ENCODE results near the gene APOE.

APOE gene

GRCh38 chr19:44875666-44876451, 29.7 kb upstream of the APOE start:
- no peak overlapping the region for H2BK120ac ChIP-seq (ENCODE audit: low read depth, low read length)
- no peak overlapping the region for H2BK5ac ChIP-seq (ENCODE audit: low read length)
- H3K18ac ChIP-seq (ENCODE audit: low read length): no peak overlapping the region
- H3K9me3 ChIP-seq (replicated peaks in 1 of 2; ENCODE audit: control insufficient read depth in 2 of 2, insufficient read depth in 1 of 2, low read depth in 1 of 2, low read length in 2 of 2): no peaks in the 10 kb centered on the region
- DNase-seq (ENCODE audit: low spot score): no peak
- no peaks in the 10 kb centered on the region for H3K27me3 ChIP-seq (ENCODE audit: control insufficient read depth in 3 of 3, insufficient read depth in 3 of 3, low read depth in 1 of 3, low read length in 3 of 3)
- H3K4me2 ChIP-seq (ENCODE audit: insufficient read depth, low read length, poor library complexity, severe bottlenecking): no peak overlapping the region
- H2AFZ ChIP-seq (ENCODE audit: low read length): no peak overlapping the region
- no peaks in the 10 kb centered on the region for H3K4me1 ChIP-seq (ENCODE audit: control insufficient read depth in 2 of 2, insufficient read depth in 1 of 2, low read depth in 1 of 2, low read length in 2 of 2)
- H2BK15ac ChIP-seq (ENCODE audit: low read length): no peak overlapping the region
- peak overlapping the region; percentile 7 for H3K9ac ChIP-seq (ENCODE audit: low read depth, low read length, poor library complexity)
- no peak overlapping the region for H2BK12ac ChIP-seq (ENCODE audit: low read length)
- H3K79me1 ChIP-seq (ENCODE audit: low read depth, low read length): peaks cover 17% of the 10 kb centered on the region
- no peak overlapping the region for H4K91ac ChIP-seq (ENCODE audit: low read depth, low read length, poor library complexity)
- no CpG with 5 or more reads among the region's 22 CpGs for WGBS, 2 donors (ENCODE audit: extremely low coverage in 2 of 2, insufficient read length in 2 of 2, insufficient replicate concordance in 1 of 2)
- H3K4me3 ChIP-seq (ENCODE audit: low read length in 2 of 2): no peak overlapping the region
- H3K23ac ChIP-seq (ENCODE audit: low read depth, low read length, poor library complexity): no peak overlapping the region
- H3K14ac ChIP-seq (ENCODE audit: low read length): no peak overlapping the region
- H2AK5ac ChIP-seq (ENCODE audit: low read depth, low read length): no peak overlapping the region
- peaks cover 72 to 89% of the 10 kb centered on the region in 2 donors for H3K36me3 ChIP-seq (replicated peaks in 1 of 2; ENCODE audit: control insufficient read depth in 2 of 2, insufficient read depth in 2 of 2, low read length in 2 of 2)
- no peak overlapping the region for H3K27ac ChIP-seq (replicated peaks; ENCODE audit: low read length)
- no peak overlapping the region for H4K8ac ChIP-seq (ENCODE audit: low read depth, low read length)
- H3K4ac ChIP-seq (ENCODE audit: low read length): no peak overlapping the region

- Histone ChIP-seq H3K23ac (ENCODE audit: low read depth, low read length, poor library complexity) (no peak overlapping the region), H3K18ac (ENCODE audit: low read length) (no peak overlapping the region), H2BK12ac (ENCODE audit: low read length) (no peak overlapping the region), H3K14ac (ENCODE audit: low read length) (no peak overlapping the region), H2AK5ac (ENCODE audit: low read depth, low read length) (no peak overlapping the region), H3K27ac (replicated peaks; ENCODE audit: low read length) (no peak overlapping the region), H3K4me2 (ENCODE audit: insufficient read depth, low read length, poor library complexity, severe bottlenecking) (no peak overlapping the region), H3K4ac (ENCODE audit: low read length) (no peak overlapping the region), H3K27me3 (ENCODE audit: control insufficient read depth in 3 of 3, insufficient read depth in 3 of 3, low read depth in 1 of 3, low read length in 3 of 3) (no peaks in the 10 kb centered on the region), H3K4me1 (ENCODE audit: control insufficient read depth in 2 of 2, insufficient read depth in 1 of 2, low read depth in 1 of 2, low read length in 2 of 2) (no peaks in the 10 kb centered on the region), H3K4me3 (ENCODE audit: low read length in 2 of 2) (no peak overlapping the region), H4K8ac (ENCODE audit: low read depth, low read length) (no peak overlapping the region), H3K9ac (ENCODE audit: low read depth, low read length, poor library complexity) (peak overlapping the region; percentile 32), H2BK5ac (ENCODE audit: low read length) (no peak overlapping the region), H2AFZ (ENCODE audit: low read length) (no peak overlapping the region), H3K9me3 (replicated peaks in 1 of 2; ENCODE audit: control insufficient read depth in 2 of 2, insufficient read depth in 1 of 2, low read depth in 1 of 2, low read length in 2 of 2) (no peaks in the 10 kb centered on the region), H3K79me1 (ENCODE audit: low read depth, low read length) (peaks cover 15% of the 10 kb centered on the region), H2BK120ac (ENCODE audit: low read depth, low read length) (no peak overlapping the region), H3K36me3 (replicated peaks in 1 of 2; ENCODE audit: control insufficient read depth in 2 of 2, insufficient read depth in 2 of 2, low read length in 2 of 2) (peaks cover 71 to 81% of the 10 kb centered on the region in 2 donors), H4K91ac (ENCODE audit: low read depth, low read length, poor library complexity) (no peak overlapping the region), H2BK15ac (ENCODE audit: low read length) (no peak overlapping the region)
- WGBS, 2 donors (ENCODE audit: extremely low coverage in 2 of 2, insufficient read length in 2 of 2, insufficient replicate concordance in 1 of 2): no CpG with 5 or more reads among the region's 5 CpGs
- no peak for DNase-seq (ENCODE audit: low spot score)
Measured at GRCh38 chr19:44876930-44877535, 28.6 kb upstream of the APOE start.

GRCh38 chr19:44878120-44878865, 27.3 kb upstream of the APOE start:
- Histone ChIP-seq H3K4me1 (ENCODE audit: control insufficient read depth in 2 of 2, insufficient read depth in 1 of 2, low read depth in 1 of 2, low read length in 2 of 2) (no peaks in the 10 kb centered on the region), H3K9me3 (replicated peaks in 1 of 2; ENCODE audit: control insufficient read depth in 2 of 2, insufficient read depth in 1 of 2, low read depth in 1 of 2, low read length in 2 of 2) (no peaks in the 10 kb centered on the region), H2BK120ac (ENCODE audit: low read depth, low read length) (no peak overlapping the region), H3K4ac (ENCODE audit: low read length) (no peak overlapping the region), H3K27ac (replicated peaks; ENCODE audit: low read length) (no peak overlapping the region), H2AK5ac (ENCODE audit: low read depth, low read length) (no peak overlapping the region), H2BK12ac (ENCODE audit: low read length) (no peak overlapping the region), H3K23ac (ENCODE audit: low read depth, low read length, poor library complexity) (no peak overlapping the region), H3K14ac (ENCODE audit: low read length) (no peak overlapping the region), H3K36me3 (replicated peaks in 1 of 2; ENCODE audit: control insufficient read depth in 2 of 2, insufficient read depth in 2 of 2, low read length in 2 of 2) (peaks cover 62 to 76% of the 10 kb centered on the region in 2 donors), H4K8ac (ENCODE audit: low read depth, low read length) (no peak overlapping the region), H3K27me3 (ENCODE audit: control insufficient read depth in 3 of 3, insufficient read depth in 3 of 3, low read depth in 1 of 3, low read length in 3 of 3) (no peaks in the 10 kb centered on the region), H2BK5ac (ENCODE audit: low read length) (no peak overlapping the region), H3K18ac (ENCODE audit: low read length) (no peak overlapping the region), H3K4me3 (ENCODE audit: low read length in 2 of 2) (no peak overlapping the region), H2AFZ (ENCODE audit: low read length) (no peak overlapping the region), H3K4me2 (ENCODE audit: insufficient read depth, low read length, poor library complexity, severe bottlenecking) (no peak overlapping the region), H4K91ac (ENCODE audit: low read depth, low read length, poor library complexity) (no peak overlapping the region), H2BK15ac (ENCODE audit: low read length) (no peak overlapping the region), H3K79me1 (ENCODE audit: low read depth, low read length) (peaks cover 12% of the 10 kb centered on the region), H3K9ac (ENCODE audit: low read depth, low read length, poor library complexity) (no peak overlapping the region)
- no peak for DNase-seq (ENCODE audit: low spot score)
- no CpG with 5 or more reads among the region's 26 CpGs for WGBS, 2 donors (ENCODE audit: extremely low coverage in 2 of 2, insufficient read length in 2 of 2, insufficient replicate concordance in 1 of 2)

All from neuronal stem cell (in vitro differentiated cells).